ENCODE measurements around the gene RNF169. TPM values are rescaled to one million over a fixed set of nuclear protein-coding genes. Genes with fewer than 3 reads are reported as not detected.

Gene RNF169
- total and polyA plus RNA-seq, 9 of the 15 experiments (the other 6 are each of a cell fraction or from before 2014, with no cell fraction given), result 0.68 to 18.1 (median 10.1) TPM

- in situ Hi-C loops (cut with MboI), result no loop called here
- ATAC-seq, result no peak
- no TSS peak for BruUV-seq (replicated peaks)
Observed at GRCh38 chr11:74735365-74735928, 13.2 kb upstream of the RNF169 start.

More at GRCh38 chr11:74735365-74735928, 13.2 kb upstream of the RNF169 start:
- Histone ChIP-seq H3K9me3 (replicated peaks; ENCODE audit: control insufficient read depth, insufficient read depth, low read depth, low read length) (no peaks in the 10 kb centered on the region; the same call in 1 of the 2 replicates), H4K20me1 (replicated peaks; ENCODE audit: control insufficient read depth, insufficient read depth, low read length) (no peaks in the 10 kb centered on the region; the same call in 1 of the 2 replicates), H3K36me3 (ENCODE audit: control insufficient read depth, insufficient read depth, low read length) (no peaks in the 10 kb centered on the region), H3K27me3 (ENCODE audit: control insufficient read depth in 2 of 2, insufficient read depth in 2 of 2, low read length in 2 of 2) (peaks cover 25 to 47% of the 10 kb centered on the region in 2 experiments), H2AFZ (ENCODE audit: low read depth, low read length) (no peak overlapping the region), H3K4me2 (ENCODE audit: insufficient read depth, low read length) (no peak overlapping the region), H3K9ac (ENCODE audit: insufficient read depth in 1 of 2, low read depth in 2 of 2, low read length in 2 of 2) (no peak overlapping the region), H3K79me2 (ENCODE audit: control insufficient read depth, insufficient read depth, low read length) (no peaks in the 10 kb centered on the region), H3K27ac (ENCODE audit: extremely low read depth, low read depth, low read length) (no peak overlapping the region), H3K9me1 (ENCODE audit: control insufficient read depth, insufficient read depth, low read length) (no peaks in the 10 kb centered on the region), H3K4me3 (no peak overlapping the region), H3K4me1 (replicated peaks in 1 of 2; ENCODE audit: control insufficient read depth in 2 of 2, insufficient read depth in 2 of 2, low read length in 2 of 2) (peaks cover 0 to 6% of the 10 kb centered on the region in 2 experiments; a peak in 1 of 5 replicates)
- intact Hi-C loops (cut with micrococcal nuclease), result loop anchor here (10.0 kb wide), 1 partner anchor 281 kb away; no protein-coding TSS in a partner anchor
- TF ChIP-seq C11orf30 (IDR thresholded peaks at IDR 0.05; ENCODE audit: low read depth), result peak; percentile 22; the same call in 1 of the 2 replicates
- TF ChIP-seq ZBTB40 (IDR thresholded peaks at IDR 0.05), result peak; percentile 57; the same call in 1 of the 2 replicates
- no peak for TF ChIP-seq ZBTB40 (CRISPR knock-in tag; IDR thresholded peaks at IDR 0.05)
- peak; percentile 66 for TF ChIP-seq ZNF316 (IDR thresholded peaks at IDR 0.05)
- no peak for TF ChIP-seq PHB (CRISPR knock-in tag; IDR thresholded peaks at IDR 0.05)
- DNase-seq (ENCODE audit: extremely low read depth in 1 of 4, low spot score in 3 of 4) (no peak), FAIRE-seq (no peak)
- ChIA-PET CTCF (ENCODE audit: low intra/inter-chr PET ratio) (no interaction called here), POLR2A (no interaction called here)
- WGBS (ENCODE audit: insufficient coverage, low coverage, missing lambda C conversion rate), result 14% methylated on average over 6 of the region's 6 CpGs

Measured in K562 (cell line).